ENCODE results near the gene NPHP4. TPM values are rescaled to one million over a fixed set of nuclear protein-coding genes. Genes with fewer than 3 reads are reported as not detected.

Gene NPHP4
- total RNA-seq, 2 donors from 2014 or later, result 11.4 to 32.2 TPM

DNA sequence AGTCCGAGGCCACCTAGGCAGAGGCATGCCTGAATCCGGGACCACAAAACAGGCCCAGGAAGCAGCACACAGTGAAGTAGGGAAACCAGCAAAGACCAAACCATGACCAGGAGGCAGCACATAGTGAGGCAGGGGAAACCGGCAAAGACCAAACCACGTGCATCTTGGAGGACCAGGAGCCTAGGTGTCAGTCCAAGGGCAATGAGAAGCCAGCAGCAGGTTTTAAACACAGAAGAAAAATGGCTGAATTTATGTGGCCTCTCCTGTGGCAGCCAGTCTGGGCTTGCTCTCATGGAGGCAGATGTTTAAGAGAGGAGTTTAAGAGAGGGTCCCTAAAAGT is 42.5 kb downstream of the NPHP4 start:
- H3K4me1 ChIP-seq (replicated peaks), result no peaks in the 10 kb centered on the region
- no peak overlapping the region for H3K27ac ChIP-seq
- no peaks in the 10 kb centered on the region for H3K9me3 ChIP-seq
- WGBS, result 80% methylated on average over 4 of the region's 4 CpGs
- TF ChIP-seq, protein P1, sequence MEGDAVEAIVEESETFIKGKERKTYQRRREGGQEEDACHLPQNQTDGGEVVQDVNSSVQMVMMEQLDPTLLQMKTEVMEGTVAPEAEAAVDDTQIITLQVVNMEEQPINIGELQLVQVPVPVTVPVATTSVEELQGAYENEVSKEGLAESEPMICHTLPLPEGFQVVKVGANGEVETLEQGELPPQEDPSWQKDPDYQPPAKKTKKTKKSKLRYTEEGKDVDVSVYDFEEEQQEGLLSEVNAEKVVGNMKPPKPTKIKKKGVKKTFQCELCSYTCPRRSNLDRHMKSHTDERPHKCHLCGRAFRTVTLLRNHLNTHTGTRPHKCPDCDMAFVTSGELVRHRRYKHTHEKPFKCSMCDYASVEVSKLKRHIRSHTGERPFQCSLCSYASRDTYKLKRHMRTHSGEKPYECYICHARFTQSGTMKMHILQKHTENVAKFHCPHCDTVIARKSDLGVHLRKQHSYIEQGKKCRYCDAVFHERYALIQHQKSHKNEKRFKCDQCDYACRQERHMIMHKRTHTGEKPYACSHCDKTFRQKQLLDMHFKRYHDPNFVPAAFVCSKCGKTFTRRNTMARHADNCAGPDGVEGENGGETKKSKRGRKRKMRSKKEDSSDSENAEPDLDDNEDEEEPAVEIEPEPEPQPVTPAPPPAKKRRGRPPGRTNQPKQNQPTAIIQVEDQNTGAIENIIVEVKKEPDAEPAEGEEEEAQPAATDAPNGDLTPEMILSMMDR (IDR thresholded peaks at IDR 0.05), result no peak
- no peak for TF ChIP-seq POLR2A (IDR thresholded peaks at IDR 0.05)
- TF ChIP-seq POLR2AphosphoS5 (IDR thresholded peaks at IDR 0.05), result no peak
- DNase-seq (ENCODE audit: low spot score), result no peak
- no peaks in the 10 kb centered on the region for H3K36me3 ChIP-seq
- intact Hi-C loops (cut with DNase I), result no loop called here
- H3K27me3 ChIP-seq (replicated peaks; ENCODE audit: insufficient read depth), result no peaks in the 10 kb centered on the region
- no peak overlapping the region for H3K4me3 ChIP-seq

DNA sequence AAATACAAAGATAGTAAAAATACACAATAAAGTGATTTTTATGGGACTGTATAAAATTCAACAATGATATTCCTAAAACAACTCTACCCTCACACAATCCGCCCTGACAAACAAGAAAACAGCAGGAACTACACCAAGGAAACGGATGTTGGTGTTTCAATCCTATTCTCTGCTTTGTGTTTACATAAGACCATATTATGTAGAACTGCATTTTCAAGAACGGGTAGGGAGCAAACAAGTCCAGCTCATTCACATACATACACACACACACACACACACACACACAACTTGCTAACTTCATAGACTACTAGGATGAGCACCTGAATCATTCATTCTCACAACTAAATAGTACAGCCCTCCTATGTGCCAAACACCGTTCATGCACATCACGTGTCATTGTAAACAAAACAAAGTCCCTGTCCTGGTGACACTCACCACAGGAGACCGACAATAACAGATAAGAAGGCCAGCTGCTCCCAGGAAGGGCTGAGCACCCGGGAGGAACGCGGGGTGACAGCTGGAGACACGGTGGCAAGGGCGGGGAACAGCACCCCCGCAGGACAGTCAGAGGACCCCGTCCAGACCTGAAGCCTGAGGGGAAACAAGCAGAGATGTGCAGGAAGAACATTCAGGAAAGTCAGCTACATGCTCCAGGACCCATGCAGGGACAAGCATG is 43.0 kb downstream of the NPHP4 start:
- intact Hi-C loops (cut with DNase I), result no loop called here
- Histone ChIP-seq H3K9me3 (no peaks in the 10 kb centered on the region), H3K4me1 (replicated peaks) (no peaks in the 10 kb centered on the region), H3K4me3 (no peak overlapping the region), H3K27ac (no peak overlapping the region), H3K27me3 (replicated peaks; ENCODE audit: insufficient read depth) (no peaks in the 10 kb centered on the region), H3K36me3 (no peaks in the 10 kb centered on the region)
- no peak for DNase-seq (ENCODE audit: low spot score)
- WGBS, result 58% methylated on average over 13 of the region's 13 CpGs
- TF ChIP-seq POLR2AphosphoS5 (IDR thresholded peaks at IDR 0.05) (no peak), POLR2A (IDR thresholded peaks at IDR 0.05) (no peak)
- TF ChIP-seq, protein P1 (IDR thresholded peaks at IDR 0.05), result no peak

DNA sequence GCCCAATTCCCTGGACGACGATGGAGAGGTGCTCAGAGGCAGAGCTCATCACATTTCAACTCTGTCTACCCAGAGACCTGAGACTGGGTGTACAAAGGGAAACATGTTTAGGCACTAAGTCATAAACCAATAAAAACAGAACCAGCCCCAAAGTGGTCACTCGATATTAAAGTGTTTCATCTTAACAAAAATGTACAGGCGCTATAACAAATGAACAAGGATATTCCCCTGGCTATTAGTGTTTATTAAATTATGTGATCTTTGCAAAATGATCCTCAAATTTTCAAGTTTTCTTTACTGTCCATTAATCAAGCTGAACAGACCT is 43.6 kb downstream of the NPHP4 start:
- TF ChIP-seq POLR2A (IDR thresholded peaks at IDR 0.05) (no peak), POLR2AphosphoS5 (IDR thresholded peaks at IDR 0.05) (no peak)
- TF ChIP-seq, protein P1 (IDR thresholded peaks at IDR 0.05), result no peak
- intact Hi-C loops (cut with DNase I), result no loop called here

DNA sequence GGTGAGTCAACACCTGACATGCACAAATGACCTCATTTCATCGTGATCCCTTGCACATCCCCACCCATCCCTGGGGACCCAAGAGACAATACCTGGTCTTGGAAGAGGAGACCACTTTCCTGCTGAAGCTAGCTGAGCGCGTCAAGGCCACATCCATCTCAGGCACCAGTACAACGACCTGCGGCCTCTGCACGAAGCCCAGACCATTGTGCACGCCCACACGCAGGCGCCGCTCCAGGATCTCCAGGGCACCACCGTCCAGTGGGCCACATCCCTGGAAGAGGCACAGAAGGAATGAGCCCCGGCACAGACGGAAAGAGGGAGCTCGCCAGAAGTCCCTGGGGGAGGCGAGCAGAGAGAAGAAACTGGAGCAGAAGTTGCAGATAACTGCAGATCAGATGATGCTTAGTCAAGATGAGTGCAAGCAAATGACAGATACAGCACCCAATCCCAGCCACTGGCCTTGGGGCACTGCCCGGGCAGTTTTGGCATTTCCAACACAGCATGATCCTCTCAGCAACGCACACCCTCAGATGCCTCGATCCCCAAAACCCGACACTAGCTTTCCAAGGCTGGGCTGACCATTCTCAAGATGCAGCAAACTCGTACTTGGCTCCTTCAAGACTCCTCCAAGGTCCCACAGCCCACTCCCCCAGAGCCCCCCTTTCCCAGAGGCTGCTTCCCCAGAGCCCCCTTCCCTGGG is 44.1 kb downstream of the NPHP4 start:
- Histone ChIP-seq H3K4me1 (replicated peaks) (no peaks in the 10 kb centered on the region), H3K36me3 (no peaks in the 10 kb centered on the region), H3K4me3 (no peak overlapping the region), H3K9me3 (no peaks in the 10 kb centered on the region), H3K27me3 (replicated peaks; ENCODE audit: insufficient read depth) (no peaks in the 10 kb centered on the region), H3K27ac (no peak overlapping the region)
- WGBS, result 90% methylated on average over 20 of the region's 20 CpGs
- DNase-seq (ENCODE audit: low spot score), result no peak
- TF ChIP-seq POLR2AphosphoS5 (IDR thresholded peaks at IDR 0.05) (no peak), POLR2A (IDR thresholded peaks at IDR 0.05) (no peak)
- TF ChIP-seq, protein P1 (IDR thresholded peaks at IDR 0.05), result no peak
- intact Hi-C loops (cut with DNase I), result no loop called here

More for the DNA sequence above, 43.6 kb downstream of the NPHP4 start:
- no peak overlapping the region for H3K27ac ChIP-seq
- no peak overlapping the region for H3K4me3 ChIP-seq
- no peaks in the 10 kb centered on the region for H3K36me3 ChIP-seq
- no peak for DNase-seq (ENCODE audit: low spot score)
- 65% methylated on average over 4 of the region's 4 CpGs for WGBS
- no peaks in the 10 kb centered on the region for H3K9me3 ChIP-seq
- no peaks in the 10 kb centered on the region for H3K27me3 ChIP-seq (replicated peaks; ENCODE audit: insufficient read depth)
- H3K4me1 ChIP-seq (replicated peaks), result no peaks in the 10 kb centered on the region
